ENCODE results near the gene RNF208.
A peak's percentile ranks its signal among the peaks of the same experiment; 100 is the strongest.
"Not testable (repeated sequence)": the region's sequence is repeated elsewhere in the genome, so short reads cannot be mapped to it uniquely, and the experiment has no call there.

The RNF208 gene

DNA sequence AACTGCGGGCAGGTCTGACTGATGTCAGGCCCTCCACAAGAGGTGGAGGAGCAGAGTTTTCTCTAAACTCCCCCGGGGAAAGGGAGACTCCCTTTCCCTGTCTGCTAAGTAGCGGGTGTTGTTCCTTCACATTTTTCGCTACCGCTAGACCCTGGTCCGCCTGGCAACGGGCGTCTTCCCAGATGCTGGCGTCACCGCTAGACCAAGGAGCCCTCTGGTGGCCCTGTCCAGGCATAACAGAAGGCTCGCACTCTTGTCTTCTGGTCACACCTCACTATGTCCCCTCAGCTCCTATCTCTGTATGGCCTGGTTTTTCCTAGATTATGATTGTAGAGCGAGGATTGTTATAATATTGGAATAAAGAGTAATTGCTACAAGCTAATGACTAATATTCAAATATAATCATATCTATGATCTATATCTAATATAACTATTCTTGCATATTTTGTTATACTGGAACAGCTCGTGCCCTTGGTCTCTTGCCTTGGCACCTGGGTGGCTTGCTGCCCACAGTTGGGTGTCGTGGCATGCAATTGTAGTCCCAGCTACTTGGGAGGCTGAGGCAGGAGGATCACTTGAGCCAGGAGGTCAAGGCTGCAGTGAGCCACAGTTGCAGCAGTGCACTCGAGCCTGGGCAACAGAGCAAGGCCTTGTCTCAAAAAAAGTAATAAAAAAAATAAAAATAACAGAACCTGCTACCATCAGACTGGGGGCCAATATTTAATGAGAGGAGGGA, 40.3 kb upstream of the RNF208 start:
- H3K27ac Mint-ChIP-seq; H3K4me1 Mint-ChIP-seq (ENCODE audit: low read depth); H3K4me3 Mint-ChIP-seq; H3K9me3 Mint-ChIP-seq; DNase-seq (ENCODE audit: low spot score); H3K27me3 Mint-ChIP-seq (ENCODE audit: low read depth): not testable (repeated sequence)
- peaks cover 20% of the 10 kb centered on the region for H3K36me3 Mint-ChIP-seq (ENCODE audit: low read depth)

DNA sequence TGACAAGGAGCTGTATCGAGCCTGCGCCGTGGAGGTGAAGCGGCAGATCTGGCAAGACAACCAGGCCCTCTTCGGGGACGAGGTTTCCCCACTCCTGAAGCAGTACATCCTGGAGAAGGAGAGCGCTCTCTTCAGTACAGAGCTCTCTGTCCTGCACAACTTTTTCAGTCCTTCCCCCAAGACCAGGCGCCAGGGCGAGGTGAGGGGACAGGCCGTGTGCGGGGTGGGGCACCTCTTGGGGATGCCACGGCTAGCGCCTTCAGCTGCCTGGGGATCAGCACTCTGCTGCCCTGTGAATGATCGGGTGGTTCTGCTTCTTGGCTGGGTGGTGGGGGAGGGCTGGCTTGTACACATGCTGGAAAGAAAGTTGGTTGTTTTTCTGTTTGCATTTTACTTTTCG, 34.8 kb upstream of the RNF208 start:
- Mint-ChIP-seq H3K4me1 (ENCODE audit: low read depth) (peaks cover 4% of the 10 kb centered on the region), H3K9me3 (no peaks in the 10 kb centered on the region), H3K27me3 (ENCODE audit: low read depth) (no peaks in the 10 kb centered on the region), H3K36me3 (ENCODE audit: low read depth) (peaks cover 17% of the 10 kb centered on the region), H3K4me3 (peak overlapping the region; percentile 91), H3K27ac (no peak overlapping the region)
- no peak for DNase-seq (ENCODE audit: low spot score)

DNA sequence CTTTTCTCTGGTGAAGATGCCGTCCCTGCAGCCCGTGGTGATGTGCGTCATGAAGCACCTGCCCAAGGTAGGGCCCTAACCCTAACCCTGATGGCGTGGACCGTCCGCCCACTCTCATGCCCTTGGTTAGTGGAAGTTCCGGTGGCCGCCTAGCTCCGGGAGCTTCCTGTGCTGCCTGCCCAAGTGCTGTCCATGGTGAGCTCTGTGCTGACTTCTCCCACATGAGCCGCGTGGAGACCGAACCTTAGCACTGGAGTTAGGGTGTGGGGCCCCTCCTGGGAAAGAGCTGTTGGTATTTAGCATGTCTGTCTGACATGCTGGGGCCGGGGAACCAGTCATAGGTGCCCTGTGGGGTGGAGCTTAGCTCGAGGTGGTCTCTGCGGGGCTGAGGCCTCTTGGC, 34.3 kb upstream of the RNF208 start:
- peaks cover 13% of the 10 kb centered on the region for H3K36me3 Mint-ChIP-seq (ENCODE audit: low read depth)
- peak overlapping the region; percentile 91 for H3K4me3 Mint-ChIP-seq
- H3K4me1 Mint-ChIP-seq (ENCODE audit: low read depth): peaks cover 4% of the 10 kb centered on the region
- H3K27me3 Mint-ChIP-seq (ENCODE audit: low read depth): no peaks in the 10 kb centered on the region
- H3K9me3 Mint-ChIP-seq: no peaks in the 10 kb centered on the region
- DNase-seq (ENCODE audit: low spot score): no peak
- no peak overlapping the region for H3K27ac Mint-ChIP-seq

GRCh38 chr9:137255448-137256114, 33.5 kb upstream of the RNF208 start:
- Mint-ChIP-seq H3K4me3 (peak overlapping the region; percentile 91), H3K27me3 (ENCODE audit: low read depth) (no peaks in the 10 kb centered on the region), H3K4me1 (ENCODE audit: low read depth) (peaks cover 4% of the 10 kb centered on the region), H3K27ac (peak overlapping the region; percentile 82), H3K9me3 (no peaks in the 10 kb centered on the region), H3K36me3 (ENCODE audit: low read depth) (peaks cover 13% of the 10 kb centered on the region)
- no peak for DNase-seq (ENCODE audit: low spot score)

- Mint-ChIP-seq H3K27ac (peak within 1 kb of the TSS; percentile 82), H3K36me3 (ENCODE audit: low read depth) (peaks cover 13% of the 10 kb centered on the region), H3K4me1 (ENCODE audit: low read depth) (peaks cover 4% of the 10 kb centered on the region), H3K27me3 (ENCODE audit: low read depth) (no peaks in the 10 kb centered on the region), H3K9me3 (no peaks in the 10 kb centered on the region), H3K4me3 (peak within 1 kb of the TSS; percentile 91)
- peak; percentile 97 for DNase-seq (ENCODE audit: low spot score)
Measured at GRCh38 chr9:137254624-137255447, 32.8 kb upstream of the RNF208 start, which contains the start of gene NELFB. TSS of gene NELFB (plus strand) at chr9:137255327.

DNA sequence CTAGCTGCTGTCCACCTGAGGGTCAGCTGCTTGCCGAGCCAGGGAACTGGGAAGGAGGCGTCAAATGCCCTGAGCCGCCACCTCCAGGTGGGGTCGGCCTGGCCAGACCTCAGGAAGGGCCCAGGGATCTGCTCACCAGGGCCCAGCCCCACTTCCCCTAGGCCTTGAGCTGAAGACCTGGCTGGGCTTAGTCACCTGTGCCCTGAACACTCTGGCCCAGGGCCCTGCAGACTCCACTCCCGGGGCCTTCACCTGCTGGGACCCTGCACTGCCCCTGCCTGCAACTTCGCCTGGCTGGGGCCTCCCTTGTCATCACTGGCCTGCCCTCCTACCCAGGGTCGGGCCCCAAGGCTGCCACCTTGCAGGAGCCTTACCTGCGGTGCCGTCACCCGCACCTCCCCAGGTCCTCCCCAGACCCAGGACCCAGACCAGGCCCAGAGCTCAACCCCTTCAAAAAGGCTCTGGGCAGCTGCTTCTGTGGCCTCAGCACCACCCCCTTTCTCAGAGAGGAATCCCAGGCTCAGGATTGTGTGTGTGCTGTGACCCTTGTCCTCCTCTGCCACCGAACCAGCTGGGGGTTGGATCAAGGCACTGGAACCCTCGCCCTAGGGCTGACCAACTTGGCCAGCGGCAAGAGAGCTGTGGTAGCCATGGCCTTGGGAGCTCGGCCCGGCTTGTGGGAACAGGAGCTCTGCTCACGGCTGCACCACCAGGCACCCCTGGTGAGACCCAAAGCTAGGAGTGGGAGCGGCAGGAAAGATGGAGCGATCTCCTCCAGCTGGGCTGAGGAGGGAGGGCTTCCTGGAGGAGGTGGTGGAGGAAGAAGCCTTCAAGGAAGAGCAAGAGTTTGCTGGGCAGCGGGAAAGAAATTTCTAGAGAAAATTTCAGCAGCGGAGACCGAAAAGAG, 31.9 kb upstream of the RNF208 start:
- peaks cover 4% of the 10 kb centered on the region for H3K4me1 Mint-ChIP-seq (ENCODE audit: low read depth)
- no peaks in the 10 kb centered on the region for H3K27me3 Mint-ChIP-seq (ENCODE audit: low read depth)

DNA sequence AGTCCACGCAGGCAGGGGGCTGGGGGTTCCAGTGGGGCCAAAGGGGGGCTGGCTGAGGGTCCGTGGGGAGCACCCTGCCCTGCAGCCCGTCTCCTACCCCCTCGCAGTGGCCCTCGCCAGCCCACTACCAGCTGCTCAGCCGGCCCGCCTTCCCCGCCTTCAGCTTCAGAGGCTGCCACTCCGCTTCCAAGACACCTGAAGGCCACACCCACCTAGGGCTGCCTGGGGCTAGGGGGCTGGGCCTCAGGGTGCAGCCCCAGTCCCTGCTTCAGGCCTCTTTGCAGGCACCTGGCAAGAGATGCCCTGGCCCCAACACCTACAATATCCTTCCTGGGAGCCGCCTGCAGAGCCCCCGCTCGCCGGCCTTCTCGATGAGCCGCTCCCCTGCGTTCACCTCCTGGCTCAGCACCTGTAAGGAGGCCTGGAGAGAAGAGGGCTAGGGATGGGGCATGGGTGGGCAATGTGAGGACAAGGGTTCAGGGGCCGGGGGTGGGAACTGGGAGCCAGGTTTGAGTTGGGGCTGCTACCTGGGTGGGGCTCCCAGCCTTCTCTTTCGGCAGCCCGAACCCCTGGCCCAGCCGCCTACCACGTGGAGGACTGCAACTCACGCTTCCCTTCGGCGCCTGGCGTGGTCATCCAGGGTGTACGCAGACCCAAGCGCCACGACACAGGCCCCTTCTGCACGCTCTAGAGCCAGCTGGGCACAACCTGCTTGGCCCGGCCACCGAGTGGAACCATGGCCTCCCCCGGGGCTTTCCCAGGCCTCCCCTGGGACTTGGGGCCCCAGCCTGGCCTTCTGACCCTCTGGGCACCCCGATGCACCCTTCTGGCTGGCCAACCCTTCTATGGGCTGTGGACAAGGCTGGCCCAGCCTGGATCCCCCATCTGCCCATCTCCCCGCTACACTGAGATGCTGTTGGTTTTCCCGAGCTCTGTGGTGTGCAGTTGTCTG, 30.8 kb upstream of the RNF208 start:
- DNase-seq (ENCODE audit: low spot score): no peak
- no peaks in the 10 kb centered on the region for H3K27me3 Mint-ChIP-seq (ENCODE audit: low read depth)

More for the DNA sequence above, 31.9 kb upstream of the RNF208 start:
- peak overlapping the region; percentile 56 for H3K27ac Mint-ChIP-seq
- H3K36me3 Mint-ChIP-seq (ENCODE audit: low read depth): peaks cover 10% of the 10 kb centered on the region
- peak overlapping the region; percentile 82 for H3K4me3 Mint-ChIP-seq
- DNase-seq (ENCODE audit: low spot score): no peak
- H3K9me3 Mint-ChIP-seq: no peaks in the 10 kb centered on the region

DNA sequence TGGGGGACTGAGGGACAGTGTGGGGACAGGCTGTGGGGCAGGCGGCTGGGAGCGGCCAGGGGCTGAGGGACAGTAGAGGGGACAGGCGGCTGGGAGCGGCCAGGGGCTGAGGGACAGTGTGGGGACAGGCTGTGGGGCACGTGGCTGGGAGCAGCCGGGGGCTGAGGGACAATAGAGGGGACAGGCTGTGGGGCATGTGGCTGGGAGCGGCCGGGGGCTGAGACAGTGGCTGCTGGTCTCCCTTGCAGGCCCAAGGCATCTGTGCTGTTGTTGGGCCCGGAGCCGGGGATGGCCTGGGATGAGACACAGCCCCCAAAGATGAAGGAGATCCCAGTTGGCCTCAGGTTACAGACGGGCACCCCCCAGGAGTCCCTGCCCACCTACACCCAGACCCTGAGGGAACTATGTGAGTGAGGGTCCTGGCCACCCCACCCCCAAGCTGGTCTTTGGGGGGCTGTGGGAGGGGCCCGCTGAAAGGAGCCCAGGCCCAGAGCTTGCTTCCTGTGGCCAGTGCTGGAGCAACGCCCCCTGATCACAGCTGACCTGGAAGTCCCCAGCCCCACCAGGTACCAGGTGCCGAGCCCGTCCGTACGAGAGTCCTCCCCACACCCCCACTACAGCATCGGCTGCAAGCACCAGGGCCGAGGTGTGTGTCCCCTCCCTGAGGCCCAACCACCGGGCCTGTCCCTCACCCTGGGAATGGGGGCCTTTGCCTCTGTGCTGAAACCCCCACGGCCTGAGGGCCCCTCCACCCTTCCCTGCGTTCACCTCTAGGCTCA, 29.6 kb upstream of the RNF208 start:
- H3K4me3 Mint-ChIP-seq: no peak overlapping the region
- no peak for DNase-seq (ENCODE audit: low spot score)
- H3K36me3 Mint-ChIP-seq (ENCODE audit: low read depth): peaks cover 3% of the 10 kb centered on the region
- H3K27me3 Mint-ChIP-seq (ENCODE audit: low read depth): no peaks in the 10 kb centered on the region
- peaks cover 4% of the 10 kb centered on the region for H3K4me1 Mint-ChIP-seq (ENCODE audit: low read depth)
- no peaks in the 10 kb centered on the region for H3K9me3 Mint-ChIP-seq
- no peak overlapping the region for H3K27ac Mint-ChIP-seq

More for the DNA sequence above, 30.8 kb upstream of the RNF208 start:
- peaks cover 7% of the 10 kb centered on the region for H3K36me3 Mint-ChIP-seq (ENCODE audit: low read depth)
- H3K4me1 Mint-ChIP-seq (ENCODE audit: low read depth): peaks cover 4% of the 10 kb centered on the region
- H3K4me3 Mint-ChIP-seq: no peak overlapping the region
- no peaks in the 10 kb centered on the region for H3K9me3 Mint-ChIP-seq
- no peak overlapping the region for H3K27ac Mint-ChIP-seq

DNA sequence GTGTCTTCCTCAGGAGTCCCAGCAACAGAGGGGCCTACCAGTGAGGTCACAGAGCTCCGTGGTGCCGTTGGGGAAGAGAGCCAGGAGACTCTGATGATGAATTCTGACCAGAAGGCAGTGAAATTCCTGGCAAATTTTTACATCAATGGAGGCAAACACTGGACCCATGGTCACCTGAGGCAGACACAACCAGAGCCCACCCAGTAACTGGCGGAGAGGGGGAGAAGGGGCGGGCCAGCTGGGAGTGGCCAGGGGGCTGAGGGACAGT, 29.1 kb upstream of the RNF208 start, which contains the start of gene STPG3:
Gene STPG3 (plus strand): TSS at position 93 of the 268 bp plus-strand sequence. CDS start 1 bp downstream, at position 94.
- Mint-ChIP-seq H3K4me1 (ENCODE audit: low read depth) (peaks cover 4% of the 10 kb centered on the region), H3K27me3 (ENCODE audit: low read depth) (no peaks in the 10 kb centered on the region), H3K36me3 (ENCODE audit: low read depth) (no peaks in the 10 kb centered on the region), H3K27ac (no peak within 1 kb of the TSS), H3K9me3 (no peaks in the 10 kb centered on the region), H3K4me3 (no peak within 1 kb of the TSS)
- DNase-seq (ENCODE audit: low spot score): no peak

DNA sequence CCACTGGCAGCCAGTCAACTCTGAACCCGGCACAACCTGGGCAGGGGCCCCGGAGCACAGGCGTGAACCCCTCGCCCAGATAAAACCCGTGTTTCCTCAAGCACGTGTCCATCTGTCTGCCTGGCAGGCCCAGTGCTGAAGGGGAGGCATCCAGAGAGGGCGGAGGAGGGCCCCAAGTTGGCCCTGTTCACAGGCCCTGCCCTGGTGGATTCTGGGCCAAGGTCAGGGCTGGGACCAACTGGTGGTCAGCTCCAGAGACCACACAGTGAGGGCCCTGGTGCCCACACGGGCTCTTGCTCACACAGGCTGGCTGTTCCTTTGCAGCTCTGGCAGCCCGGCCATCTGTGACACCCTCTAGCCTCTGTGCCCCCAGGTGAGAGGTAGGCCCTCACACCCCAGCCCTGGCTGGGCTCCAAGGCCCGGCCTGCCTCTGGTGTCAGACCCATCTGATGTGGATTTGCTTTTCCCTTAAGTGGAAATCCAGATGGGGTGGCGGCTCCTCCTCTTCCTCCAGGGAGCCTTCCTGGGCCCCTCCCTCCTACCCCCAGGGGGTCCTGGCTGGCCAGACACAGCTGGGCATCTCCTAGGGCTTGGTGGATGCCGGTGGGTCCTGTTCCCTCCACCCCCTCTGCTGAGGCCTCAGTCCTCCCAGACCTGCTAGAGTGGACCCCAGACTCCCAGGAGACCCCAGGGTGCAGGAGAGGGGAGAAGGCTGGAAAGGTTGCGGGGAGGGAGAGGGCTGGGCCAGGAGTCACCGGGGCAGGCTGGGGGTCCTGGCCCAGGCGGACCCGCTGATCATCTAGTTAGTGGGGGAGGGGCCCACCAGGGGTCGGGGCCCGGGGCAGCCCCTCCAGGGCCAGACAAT, 28.5 kb upstream of the RNF208 start:
- no peaks in the 10 kb centered on the region for H3K9me3 Mint-ChIP-seq
- H3K27ac Mint-ChIP-seq: no peak overlapping the region
- H3K36me3 Mint-ChIP-seq (ENCODE audit: low read depth): no peaks in the 10 kb centered on the region
- H3K4me3 Mint-ChIP-seq: no peak overlapping the region
- no peak for DNase-seq (ENCODE audit: low spot score)
- no peaks in the 10 kb centered on the region for H3K27me3 Mint-ChIP-seq (ENCODE audit: low read depth)
- peaks cover 4% of the 10 kb centered on the region for H3K4me1 Mint-ChIP-seq (ENCODE audit: low read depth)

- H3K27ac Mint-ChIP-seq: no peak overlapping the region
Measured at GRCh38 chr9:137247916-137248175, 25.8 kb upstream of the RNF208 start.

More at GRCh38 chr9:137247916-137248175, 25.8 kb upstream of the RNF208 start:
- Mint-ChIP-seq H3K9me3 (no peaks in the 10 kb centered on the region), H3K4me3 (no peak overlapping the region), H3K4me1 (ENCODE audit: low read depth) (peaks cover 5% of the 10 kb centered on the region), H3K27me3 (ENCODE audit: low read depth) (no peaks in the 10 kb centered on the region), H3K36me3 (ENCODE audit: low read depth) (peaks cover 10% of the 10 kb centered on the region)
- no peak for DNase-seq (ENCODE audit: low spot score)

Measured in T-helper 2 cell treated with Interferon-gamma antibody and Interleukin-4, amounts not matched to agents 5 μg/mL and 100 μg/mL, for 36 hours (primary cell).